Muscle of leg (tissue), 11 donors: ENCODE measurements around the gene HOXB6. TPM values are rescaled to one million over a fixed set of nuclear protein-coding genes. Genes with fewer than 3 reads are reported as not detected.

Experiments
- DNase-seq: peaks from one replicate; pipeline ENCODE4 v3.0.0; 2013
- H3K27ac ChIP-seq: one replicate; pipeline ENCODE4 v1.5.1; 2013; ENCODE audit warnings: mild to moderate bottlenecking, low read length, control low read depth
- H3K27me3 ChIP-seq: one replicate; pipeline ENCODE4 v1.6.1; 2013; ENCODE audit warnings: low read length; ENCODE audit not compliant: control insufficient read depth, insufficient read depth
- H3K36me3 ChIP-seq: one replicate; pipeline ENCODE4 v1.6.1; 2013; ENCODE audit warnings: low read length; ENCODE audit not compliant: control insufficient read depth, insufficient read depth
- H3K4me1 ChIP-seq: one replicate; pipeline ENCODE4 v1.6.1; 2013; ENCODE audit warnings: low read length; ENCODE audit not compliant: control insufficient read depth, insufficient read depth
- H3K4me3 ChIP-seq: one replicate; pipeline ENCODE4 v1.5.1; 2013; ENCODE audit warnings: low read length, control low read depth
- H3K9me3 ChIP-seq: replicated peaks from 2 replicates; pipeline ENCODE4 v1.6.1; 2013; ENCODE audit warnings: low read depth, low read length; ENCODE audit not compliant: control insufficient read depth
- WGBS: methylation state at CpG from one replicate; pipeline ENCODE4 v1.1.5; 2013; ENCODE audit warnings: missing lambda C conversion rate; ENCODE audit not compliant: insufficient coverage; 5-methylcytosine and 5-hydroxymethylcytosine counted together
- polyA plus RNA-seq, 8 donors: library from polyadenylated mRNA; unstranded; fragments of 120-200 nt; gene quantifications; one replicate each; pipeline versions ENCODE4 v1.2.1 to v1.2.3, GENCODE V29; 2013; ENCODE audit warnings: inconsistent platforms in 1 of 8, low replicate concordance in 1 of 8; ENCODE audit not compliant: insufficient read length in 8 of 8, insufficient read depth in 1 of 8
- total RNA-seq: library from RNA; stranded (reverse); fragments of 120-200 nt; gene quantifications from one replicate; pipeline ENCODE4 v1.2.4, GENCODE V29; 2013

HOXB6 gene
- total and polyA plus RNA-seq, 9 donors, result 0.84 to 1.7 (median 1.2) TPM

GRCh38 chr17:48621410-48622392 lies 16.9 kb upstream of the HOXB6 start:
- H3K27ac ChIP-seq, result no peak overlapping the region
- DNase-seq, result no peak
- peaks cover 23% of the 10 kb centered on the region for H3K4me1 ChIP-seq
- no peaks in the 10 kb centered on the region for H3K9me3 ChIP-seq
- H3K4me3 ChIP-seq, result no peak overlapping the region
- peaks cover 100% of the 10 kb centered on the region for H3K27me3 ChIP-seq
- no peaks in the 10 kb centered on the region for H3K36me3 ChIP-seq
- 12% methylated on average over 38 of the region's 41 CpGs for WGBS

GRCh38 chr17:48620461-48621139 lies 15.8 kb upstream of the HOXB6 start:
- Histone ChIP-seq H3K4me3 (no peak overlapping the region), H3K36me3 (no peaks in the 10 kb centered on the region), H3K9me3 (no peaks in the 10 kb centered on the region), H3K27me3 (peaks cover 100% of the 10 kb centered on the region), H3K27ac (no peak overlapping the region), H3K4me1 (peaks cover 14% of the 10 kb centered on the region)
- DNase-seq, result no peak
- 25% methylated on average over 2 of the region's 6 CpGs for WGBS

DNA sequence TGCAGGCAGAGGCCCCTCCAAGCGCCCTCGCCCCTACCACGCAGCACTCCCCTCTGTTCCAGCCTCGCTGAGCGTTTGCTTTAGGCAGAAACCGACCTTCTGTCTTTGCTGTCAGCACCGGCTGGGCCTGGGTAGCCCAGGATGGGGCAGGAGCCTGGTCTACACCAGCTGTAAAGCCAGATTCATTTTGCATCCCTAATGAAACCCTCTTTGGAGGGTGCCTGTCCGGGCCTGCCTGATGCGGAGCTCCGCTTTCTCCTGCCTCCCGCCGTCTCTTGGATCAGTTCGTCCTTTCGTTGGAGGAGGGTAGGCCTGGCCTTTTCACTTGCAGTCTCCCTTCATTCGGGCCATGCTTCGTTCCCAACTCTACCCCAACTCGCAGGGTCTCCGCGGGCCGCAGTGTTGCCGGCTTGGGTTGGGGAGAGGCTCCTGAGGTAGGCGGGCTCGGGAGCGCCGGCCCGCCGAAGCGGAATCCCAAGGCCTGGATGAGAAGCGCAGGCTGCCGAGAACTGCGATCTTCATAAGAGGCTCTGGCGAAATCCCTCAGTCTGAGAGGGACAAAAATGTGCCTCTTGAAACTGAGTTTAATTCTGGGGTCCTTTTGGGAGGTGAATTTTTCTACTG lies 15.2 kb upstream of the HOXB6 start:
- WGBS, result 13% methylated on average over 26 of the region's 32 CpGs
- Histone ChIP-seq H3K4me1 (peaks cover 8% of the 10 kb centered on the region), H3K9me3 (no peaks in the 10 kb centered on the region), H3K4me3 (no peak overlapping the region), H3K36me3 (no peaks in the 10 kb centered on the region), H3K27me3 (peaks cover 100% of the 10 kb centered on the region), H3K27ac (no peak overlapping the region)
- DNase-seq, result no peak

- Histone ChIP-seq H3K27ac (no peak overlapping the region), H3K4me1 (peaks cover 13% of the 10 kb centered on the region), H3K9me3 (no peaks in the 10 kb centered on the region), H3K27me3 (peaks cover 100% of the 10 kb centered on the region), H3K36me3 (no peaks in the 10 kb centered on the region), H3K4me3 (no peak overlapping the region)
- 1% methylated on average over 11 of the region's 25 CpGs for WGBS
- peak; percentile 90 for DNase-seq
Measured at GRCh38 chr17:48618256-48618896, 13.6 kb upstream of the HOXB6 start.

GRCh38 chr17:48617471-48618255 lies 12.9 kb upstream of the HOXB6 start:
- WGBS, result 3% methylated on average over 39 of the region's 43 CpGs

GRCh38 chr17:48616717-48617470 lies 12.1 kb upstream of the HOXB6 start:
- DNase-seq, result no peak
- Histone ChIP-seq H3K27ac (no peak overlapping the region), H3K4me3 (no peak overlapping the region), H3K4me1 (peaks cover 17% of the 10 kb centered on the region), H3K27me3 (peaks cover 100% of the 10 kb centered on the region), H3K36me3 (no peaks in the 10 kb centered on the region), H3K9me3 (no peaks in the 10 kb centered on the region)
- WGBS, result 19% methylated on average over 11 of the region's 15 CpGs

More at GRCh38 chr17:48617471-48618255, 12.9 kb upstream of the HOXB6 start:
- H3K27me3 ChIP-seq, result peaks cover 100% of the 10 kb centered on the region
- no peaks in the 10 kb centered on the region for H3K36me3 ChIP-seq
- DNase-seq, result no peak
- no peak overlapping the region for H3K4me3 ChIP-seq
- H3K4me1 ChIP-seq, result peaks cover 17% of the 10 kb centered on the region
- no peak overlapping the region for H3K27ac ChIP-seq
- H3K9me3 ChIP-seq, result no peaks in the 10 kb centered on the region

- peaks cover 100% of the 10 kb centered on the region for H3K27me3 ChIP-seq
- no peaks in the 10 kb centered on the region for H3K36me3 ChIP-seq
- H3K27ac ChIP-seq, result no peak overlapping the region
- H3K4me3 ChIP-seq, result no peak overlapping the region
- peaks cover 24% of the 10 kb centered on the region for H3K4me1 ChIP-seq
- H3K9me3 ChIP-seq, result no peaks in the 10 kb centered on the region
- 50% methylated on average over 2 of the region's 17 CpGs for WGBS
- no peak for DNase-seq
Measured at GRCh38 chr17:48615963-48616716, 11.4 kb upstream of the HOXB6 start.

- Histone ChIP-seq H3K36me3 (no peaks in the 10 kb centered on the region), H3K27me3 (peaks cover 100% of the 10 kb centered on the region), H3K9me3 (no peaks in the 10 kb centered on the region), H3K27ac (no peak within 1 kb of the TSS), H3K4me3 (peak within 1 kb of the TSS; percentile 13), H3K4me1 (peaks cover 32% of the 10 kb centered on the region)
- no peak for DNase-seq
- 0% methylated on average over 1 of the region's 41 CpGs for WGBS
Measured at GRCh38 chr17:48615047-48615962, 10.5 kb upstream of the HOXB6 start, which contains the start of gene HOXB8. Gene HOXB8, minus strand, starts transcription at chr17:48615292. Its CDS starts 588 bp downstream, at chr17:48614704.
